ENCODE measurements around the gene ABCA3.

Gene ABCA3

DNA sequence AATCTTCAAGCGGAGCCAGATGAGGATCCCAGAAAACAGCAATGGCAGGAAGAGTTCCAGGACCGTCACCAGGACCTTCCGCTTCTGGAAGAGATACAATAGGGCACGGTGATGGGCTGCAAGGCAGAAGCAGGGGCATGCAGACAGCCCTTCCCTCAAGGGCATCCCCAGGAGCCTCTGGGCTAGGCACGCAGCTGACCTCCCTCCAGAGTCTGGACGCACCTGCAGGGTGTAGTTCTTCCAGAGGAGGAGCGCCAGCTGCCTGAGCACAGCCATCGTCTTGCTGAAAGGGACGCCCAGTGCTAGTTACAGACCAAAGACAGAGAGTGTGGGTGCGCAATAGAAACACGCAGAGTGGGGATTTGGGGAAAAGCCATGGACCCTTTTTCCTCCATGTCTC, 14.3 kb downstream of the ABCA3 start:
- no peaks in the 10 kb centered on the region for H3K4me1 ChIP-seq (ENCODE audit: control insufficient read depth, insufficient read depth, low read length)
- H3K27me3 ChIP-seq (ENCODE audit: control insufficient read depth, insufficient read depth, low read length): no peaks in the 10 kb centered on the region
- H3K36me3 ChIP-seq (ENCODE audit: control insufficient read depth, insufficient read depth, low read length): no peaks in the 10 kb centered on the region
- H3K9ac ChIP-seq (ENCODE audit: low read depth, low read length): no peak overlapping the region
- no peak overlapping the region for H3K4me3 ChIP-seq (ENCODE audit: low read depth, low read length)
- no peaks in the 10 kb centered on the region for H3K9me3 ChIP-seq (ENCODE audit: control insufficient read depth, insufficient read depth, low read length)

DNA sequence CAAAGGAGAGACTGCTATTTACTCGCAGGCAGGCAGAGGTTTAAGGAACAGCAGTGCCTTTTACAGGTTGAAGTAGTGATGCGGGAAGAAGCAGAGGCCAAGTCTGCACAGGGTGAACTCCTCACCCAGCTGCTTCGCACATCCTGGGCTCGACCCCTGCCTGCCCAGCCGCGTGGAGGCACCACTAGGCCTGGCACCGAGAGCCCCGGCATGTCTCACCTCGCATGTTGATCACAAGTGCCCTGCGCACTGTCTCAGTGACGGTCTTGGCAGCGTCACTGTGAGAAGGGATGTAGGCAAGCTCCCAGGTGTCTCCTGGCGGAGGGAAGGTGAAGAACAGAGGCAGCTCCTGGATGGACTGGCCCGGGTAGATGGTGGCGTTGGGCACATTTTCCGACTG, 14.7 kb downstream of the ABCA3 start:
- no peak overlapping the region for H3K9ac ChIP-seq (ENCODE audit: low read depth, low read length)
- no peak overlapping the region for H3K4me3 ChIP-seq (ENCODE audit: low read depth, low read length)
- no peaks in the 10 kb centered on the region for H3K27me3 ChIP-seq (ENCODE audit: control insufficient read depth, insufficient read depth, low read length)
- no peaks in the 10 kb centered on the region for H3K36me3 ChIP-seq (ENCODE audit: control insufficient read depth, insufficient read depth, low read length)
- H3K9me3 ChIP-seq (ENCODE audit: control insufficient read depth, insufficient read depth, low read length): no peaks in the 10 kb centered on the region
- no peaks in the 10 kb centered on the region for H3K4me1 ChIP-seq (ENCODE audit: control insufficient read depth, insufficient read depth, low read length)

DNA sequence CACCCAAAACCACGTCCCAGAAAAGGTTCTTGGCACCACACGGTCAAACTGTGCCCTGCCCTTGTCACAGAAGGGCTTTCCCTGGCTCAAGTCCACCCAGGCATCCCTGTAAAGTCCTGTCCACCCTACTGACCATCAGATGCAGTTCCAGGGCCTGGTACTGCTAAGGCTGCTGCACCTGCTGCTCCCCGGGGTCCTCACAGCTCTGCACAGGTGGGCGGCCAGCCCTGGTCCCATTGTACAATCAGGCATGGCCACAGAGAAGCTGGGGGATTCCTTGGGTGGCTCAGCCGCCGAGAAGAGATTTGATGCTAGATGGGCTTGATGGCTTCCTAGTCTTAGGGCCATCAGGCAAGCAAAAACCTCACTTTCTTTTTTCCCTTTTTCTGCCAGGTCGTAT, 15.3 kb downstream of the ABCA3 start:
- no peaks in the 10 kb centered on the region for H3K9me3 ChIP-seq (ENCODE audit: control insufficient read depth, insufficient read depth, low read length)
- no peaks in the 10 kb centered on the region for H3K36me3 ChIP-seq (ENCODE audit: control insufficient read depth, insufficient read depth, low read length)
- H3K9ac ChIP-seq (ENCODE audit: low read depth, low read length): no peak overlapping the region

DNA sequence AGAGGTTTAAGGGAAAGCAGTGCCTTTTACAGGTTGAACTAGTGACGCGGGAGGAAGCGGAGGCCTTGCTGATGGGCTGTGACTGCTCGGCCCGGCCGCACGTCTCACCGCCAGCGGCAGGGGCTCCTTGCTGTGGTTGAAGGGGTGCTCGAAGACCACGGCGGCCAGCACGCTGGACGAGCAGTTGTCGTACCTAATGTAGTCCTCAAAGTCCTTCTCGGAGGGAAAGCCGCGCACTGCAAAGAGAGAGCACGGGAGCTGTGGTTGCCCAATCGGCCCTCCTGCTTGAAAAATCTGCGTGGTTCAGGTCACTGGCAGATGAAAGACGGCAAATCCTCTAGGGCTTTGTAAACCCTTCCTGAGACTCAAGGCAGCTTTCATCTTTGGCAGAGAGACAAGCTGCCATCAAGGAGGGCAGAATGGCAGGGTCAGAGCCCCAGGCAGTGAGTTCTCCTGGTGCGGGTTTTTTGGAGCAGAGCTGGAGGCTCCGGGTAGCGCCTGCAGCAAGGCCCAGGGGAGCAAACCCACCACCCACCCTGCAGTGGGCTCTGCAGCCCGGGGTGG, 16.1 kb downstream of the ABCA3 start:
- H3K9ac ChIP-seq (ENCODE audit: low read depth, low read length): no peak overlapping the region
- no peaks in the 10 kb centered on the region for H3K36me3 ChIP-seq (ENCODE audit: control insufficient read depth, insufficient read depth, low read length)
- H3K9me3 ChIP-seq (ENCODE audit: control insufficient read depth, insufficient read depth, low read length): no peaks in the 10 kb centered on the region
- no peak overlapping the region for H3K4me3 ChIP-seq (ENCODE audit: low read depth, low read length)
- no peaks in the 10 kb centered on the region for H3K27me3 ChIP-seq (ENCODE audit: control insufficient read depth, insufficient read depth, low read length)
- H3K4me1 ChIP-seq (ENCODE audit: control insufficient read depth, insufficient read depth, low read length): no peaks in the 10 kb centered on the region

More for the DNA sequence above, 15.3 kb downstream of the ABCA3 start:
- H3K4me1 ChIP-seq (ENCODE audit: control insufficient read depth, insufficient read depth, low read length): no peaks in the 10 kb centered on the region
- no peaks in the 10 kb centered on the region for H3K27me3 ChIP-seq (ENCODE audit: control insufficient read depth, insufficient read depth, low read length)
- H3K4me3 ChIP-seq (ENCODE audit: low read depth, low read length): no peak overlapping the region

DNA sequence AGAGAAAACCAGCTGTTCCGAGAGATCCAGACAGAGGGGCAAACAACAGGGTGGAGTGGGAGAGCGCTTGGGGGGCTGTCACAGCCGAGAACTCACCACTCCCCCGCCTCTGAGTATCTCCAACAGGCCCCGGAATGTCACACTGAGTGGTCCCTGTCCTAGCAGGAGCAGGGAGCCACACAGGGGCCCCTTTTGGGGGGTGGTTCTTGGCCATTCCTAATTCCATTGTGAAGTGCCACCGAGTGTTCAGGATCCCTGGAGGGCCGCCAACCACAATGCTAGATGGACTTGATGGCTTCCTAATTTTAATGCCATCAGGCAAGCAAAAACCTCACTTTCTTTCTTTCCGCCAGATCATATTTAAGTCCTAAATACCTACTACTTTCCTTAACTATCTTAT, 16.8 kb downstream of the ABCA3 start:
- H3K9ac ChIP-seq (ENCODE audit: low read depth, low read length): no peak overlapping the region
- no peaks in the 10 kb centered on the region for H3K36me3 ChIP-seq (ENCODE audit: control insufficient read depth, insufficient read depth, low read length)
- peaks cover 2% of the 10 kb centered on the region for H3K4me1 ChIP-seq (ENCODE audit: control insufficient read depth, insufficient read depth, low read length)
- no peaks in the 10 kb centered on the region for H3K27me3 ChIP-seq (ENCODE audit: control insufficient read depth, insufficient read depth, low read length)
- no peaks in the 10 kb centered on the region for H3K9me3 ChIP-seq (ENCODE audit: control insufficient read depth, insufficient read depth, low read length)
- no peak overlapping the region for H3K4me3 ChIP-seq (ENCODE audit: low read depth, low read length)

- Histone ChIP-seq H3K4me1 (ENCODE audit: control insufficient read depth, insufficient read depth, low read length) (peaks cover 3% of the 10 kb centered on the region), H3K27me3 (ENCODE audit: control insufficient read depth, insufficient read depth, low read length) (no peaks in the 10 kb centered on the region), H3K36me3 (ENCODE audit: control insufficient read depth, insufficient read depth, low read length) (no peaks in the 10 kb centered on the region), H3K9ac (ENCODE audit: low read depth, low read length) (no peak overlapping the region), H3K4me3 (ENCODE audit: low read depth, low read length) (no peak overlapping the region), H3K9me3 (ENCODE audit: control insufficient read depth, insufficient read depth, low read length) (no peaks in the 10 kb centered on the region)
These were observed 20.9 kb downstream of the ABCA3 start for GRCh38 chr16:2319606-2320005.

- no peaks in the 10 kb centered on the region for H3K27me3 ChIP-seq (ENCODE audit: control insufficient read depth, insufficient read depth, low read length)
- H3K9ac ChIP-seq (ENCODE audit: low read depth, low read length): no peak overlapping the region
- no peak overlapping the region for H3K4me3 ChIP-seq (ENCODE audit: low read depth, low read length)
- no peaks in the 10 kb centered on the region for H3K9me3 ChIP-seq (ENCODE audit: control insufficient read depth, insufficient read depth, low read length)
- no peaks in the 10 kb centered on the region for H3K36me3 ChIP-seq (ENCODE audit: control insufficient read depth, insufficient read depth, low read length)
- H3K4me1 ChIP-seq (ENCODE audit: control insufficient read depth, insufficient read depth, low read length): peaks cover 3% of the 10 kb centered on the region
These were observed 23.1 kb downstream of the ABCA3 start for GRCh38 chr16:2317231-2318020.

DNA sequence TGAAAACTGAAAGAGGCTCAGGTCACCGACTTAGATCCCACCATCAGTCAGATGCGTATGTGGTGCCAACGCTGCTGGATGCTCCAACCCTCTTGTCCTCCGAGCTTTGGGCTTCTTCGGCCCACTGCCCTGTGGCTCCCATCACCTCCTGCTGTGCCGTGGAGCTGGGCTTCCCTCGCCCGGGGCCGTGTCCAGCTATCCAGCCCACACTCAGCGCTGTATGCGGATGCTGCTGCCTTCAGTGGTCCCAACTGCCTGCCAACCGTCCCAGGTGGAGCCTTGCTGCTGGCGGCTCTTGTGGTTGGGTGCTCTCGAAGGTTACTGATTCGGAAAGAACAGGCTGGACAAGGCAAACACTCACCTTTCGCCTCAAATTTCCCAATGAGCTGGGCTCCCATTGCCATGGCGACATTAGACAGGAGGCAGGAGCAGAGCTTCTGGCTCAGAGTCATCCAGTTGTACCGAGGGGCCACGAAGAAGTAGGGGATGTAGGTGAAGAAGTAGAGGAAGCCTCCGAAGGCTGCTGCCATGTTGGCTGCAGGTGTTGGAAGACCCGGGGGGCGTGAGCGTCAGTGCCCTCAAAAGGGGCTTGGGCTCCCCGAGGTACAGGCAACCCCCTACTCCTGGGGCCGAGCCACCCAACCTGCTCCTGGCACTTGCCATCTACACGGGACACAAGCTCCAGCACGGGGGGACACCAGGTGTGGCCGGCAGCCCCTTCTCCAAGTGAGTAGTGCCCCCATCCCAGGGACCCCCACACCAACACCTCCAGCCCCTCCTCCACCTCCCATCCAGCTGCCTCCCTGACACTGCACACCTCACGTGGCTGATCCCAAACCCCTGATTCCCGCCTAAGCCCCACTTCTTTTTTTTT, 32.2 kb downstream of the ABCA3 start:
- Histone ChIP-seq H3K4me3 (ENCODE audit: low read depth, low read length) (no peak overlapping the region), H3K4me1 (ENCODE audit: control insufficient read depth, insufficient read depth, low read length) (no peaks in the 10 kb centered on the region), H3K9ac (ENCODE audit: low read depth, low read length) (no peak overlapping the region), H3K9me3 (ENCODE audit: control insufficient read depth, insufficient read depth, low read length) (no peaks in the 10 kb centered on the region), H3K27me3 (ENCODE audit: control insufficient read depth, insufficient read depth, low read length) (no peaks in the 10 kb centered on the region), H3K36me3 (ENCODE audit: control insufficient read depth, insufficient read depth, low read length) (no peaks in the 10 kb centered on the region)

GRCh38 chr16:2299915-2300192, 40.7 kb downstream of the ABCA3 start:
- Histone ChIP-seq H3K9me3 (ENCODE audit: control insufficient read depth, insufficient read depth, low read length) (no peaks in the 10 kb centered on the region), H3K36me3 (ENCODE audit: control insufficient read depth, insufficient read depth, low read length) (no peaks in the 10 kb centered on the region), H3K27me3 (ENCODE audit: control insufficient read depth, insufficient read depth, low read length) (no peaks in the 10 kb centered on the region), H3K9ac (ENCODE audit: low read depth, low read length) (no peak overlapping the region), H3K4me3 (ENCODE audit: low read depth, low read length) (no peak overlapping the region), H3K4me1 (ENCODE audit: control insufficient read depth, insufficient read depth, low read length) (no peaks in the 10 kb centered on the region)

- Histone ChIP-seq H3K9ac (ENCODE audit: low read depth, low read length) (no peak overlapping the region), H3K4me3 (ENCODE audit: low read depth, low read length) (no peak overlapping the region), H3K27me3 (ENCODE audit: control insufficient read depth, insufficient read depth, low read length) (no peaks in the 10 kb centered on the region), H3K36me3 (ENCODE audit: control insufficient read depth, insufficient read depth, low read length) (no peaks in the 10 kb centered on the region), H3K4me1 (ENCODE audit: control insufficient read depth, insufficient read depth, low read length) (no peaks in the 10 kb centered on the region), H3K9me3 (ENCODE audit: control insufficient read depth, insufficient read depth, low read length) (no peaks in the 10 kb centered on the region)
These were observed 41.2 kb downstream of the ABCA3 start for GRCh38 chr16:2299121-2299914.

- no peaks in the 10 kb centered on the region for H3K4me1 ChIP-seq (ENCODE audit: control insufficient read depth, insufficient read depth, low read length)
- H3K36me3 ChIP-seq (ENCODE audit: control insufficient read depth, insufficient read depth, low read length): no peaks in the 10 kb centered on the region
- H3K9ac ChIP-seq (ENCODE audit: low read depth, low read length): no peak overlapping the region
- H3K27me3 ChIP-seq (ENCODE audit: control insufficient read depth, insufficient read depth, low read length): no peaks in the 10 kb centered on the region
- no peak overlapping the region for H3K4me3 ChIP-seq (ENCODE audit: low read depth, low read length)
- no peaks in the 10 kb centered on the region for H3K9me3 ChIP-seq (ENCODE audit: control insufficient read depth, insufficient read depth, low read length)
These were observed 41.9 kb downstream of the ABCA3 start for GRCh38 chr16:2298621-2299020.
